Measurements from ENCODE around the gene VPS26A.

The VPS26A gene

GRCh38 chr10:69179089-69179742, 55.2 kb downstream of the VPS26A start:
- DNase-seq: no peak

GRCh38 chr10:69179743-69180524, 56.0 kb downstream of the VPS26A start, which contains the start of gene SUPV3L1:
Gene SUPV3L1, plus strand, starts transcription at chr10:69180234. Its CDS starts 58 bp downstream, at chr10:69180292.
- DNase-seq: peak; percentile 85

- no peak for DNase-seq
Measured at GRCh38 chr10:69180525-69181204, 56.7 kb downstream of the VPS26A start.

GRCh38 chr10:69181433-69181832, 57.5 kb downstream of the VPS26A start:
- DNase-seq: no peak

- DNase-seq: no peak
Measured at GRCh38 chr10:69182005-69182404, 58.0 kb downstream of the VPS26A start.

GRCh38 chr10:69186524-69186923, 62.5 kb downstream of the VPS26A start:
- DNase-seq: no peak

- DNase-seq: no peak
Measured at GRCh38 chr10:69201045-69201444, 77.1 kb downstream of the VPS26A start.

GRCh38 chr10:69202332-69202731, 78.4 kb downstream of the VPS26A start:
- no peak for DNase-seq

- no peak for DNase-seq
Measured at GRCh38 chr10:69208761-69209160, 84.8 kb downstream of the VPS26A start.

- DNase-seq: no peak
Measured at GRCh38 chr10:69209787-69210484, 86.0 kb downstream of the VPS26A start.

GRCh38 chr10:69211104-69211503, 87.1 kb downstream of the VPS26A start:
- DNase-seq: no peak

- no peak for DNase-seq
Measured at GRCh38 chr10:69211524-69211923, 87.5 kb downstream of the VPS26A start.

- DNase-seq: no peak
Measured at GRCh38 chr10:69213591-69214311, 89.8 kb downstream of the VPS26A start.

- DNase-seq: no peak
Measured at GRCh38 chr10:69214666-69215131, 90.7 kb downstream of the VPS26A start.

GRCh38 chr10:69215405-69216171, 91.6 kb downstream of the VPS26A start:
- DNase-seq: no peak

- no peak for DNase-seq
Measured at GRCh38 chr10:69216577-69217118, 92.7 kb downstream of the VPS26A start.

- DNase-seq: no peak
Measured at GRCh38 chr10:69217119-69217754, 93.3 kb downstream of the VPS26A start.

- no peak for DNase-seq
Measured at GRCh38 chr10:69218831-69219230, 94.9 kb downstream of the VPS26A start.

- DNase-seq: no peak
Measured at GRCh38 chr10:69220041-69220451, 96.1 kb downstream of the VPS26A start, which contains the start of gene HKDC1. Gene HKDC1, plus strand, starts transcription at chr10:69220332. Its CDS starts 104 bp downstream, at chr10:69220436.

GRCh38 chr10:69220507-69220906, 96.5 kb downstream of the VPS26A start:
- no peak for DNase-seq

Data from NCI-H446 treated with DMSO at 0.1 percent for 48 hours (cell line).